SKM-1 treated with dmso at 0.1 percent for 144 hours (cell line): ENCODE results near the gene NEU2.
"Not testable (repeated sequence)": the region's sequence is repeated elsewhere in the genome, so short reads cannot be mapped to it uniquely, and the experiment has no call there.

Experiments used
- DNase-seq: peaks from one replicate; lab custom pipeline; 2025; ENCODE audit not compliant: unreplicated experiment; lab: John Stamatoyannopoulos, UW

NEU2 gene

GRCh38 chr2:233055362-233055761, 22.9 kb downstream of the NEU2 start:
- DNase-seq: no peak

- no peak for DNase-seq
Observed at GRCh38 chr2:233056961-233057605, 24.6 kb downstream of the NEU2 start.

GRCh38 chr2:233058717-233059546, 26.5 kb downstream of the NEU2 start:
- DNase-seq: no peak

- DNase-seq: no peak
Observed at GRCh38 chr2:233059547-233059796, 27.0 kb downstream of the NEU2 start.

GRCh38 chr2:233059797-233060500, 27.5 kb downstream of the NEU2 start, which contains the start of gene INPP5D:
TSS of gene INPP5D (plus strand) at chr2:233060342. CDS start at chr2:233060479, 137 bp downstream.
- DNase-seq: peak; percentile 94

- no peak for DNase-seq
Observed at GRCh38 chr2:233060501-233060979, 28.1 kb downstream of the NEU2 start.

- peak; percentile 22 for DNase-seq
Observed at GRCh38 chr2:233060980-233061590, 28.6 kb downstream of the NEU2 start.

GRCh38 chr2:233061591-233062450, 29.3 kb downstream of the NEU2 start:
- peak; percentile 25 for DNase-seq

- no peak for DNase-seq
Observed at GRCh38 chr2:233062451-233062850, 30.0 kb downstream of the NEU2 start.

- no peak for DNase-seq
Observed at GRCh38 chr2:233062946-233063268, 30.4 kb downstream of the NEU2 start.

- no peak for DNase-seq
Observed at GRCh38 chr2:233063269-233063975, 30.9 kb downstream of the NEU2 start.

GRCh38 chr2:233063976-233064411, 31.5 kb downstream of the NEU2 start:
- no peak for DNase-seq

- DNase-seq: no peak
Observed at GRCh38 chr2:233064530-233065199, 32.2 kb downstream of the NEU2 start.

- not testable (repeated sequence) for DNase-seq
Observed at GRCh38 chr2:233065200-233065589, 32.7 kb downstream of the NEU2 start.

GRCh38 chr2:233065954-233066470, 33.5 kb downstream of the NEU2 start:
- no peak for DNase-seq

- DNase-seq: no peak
Observed at GRCh38 chr2:233068762-233069418, 36.4 kb downstream of the NEU2 start.

- no peak for DNase-seq
Observed at GRCh38 chr2:233072838-233073237, 40.4 kb downstream of the NEU2 start.

- no peak for DNase-seq
Observed at GRCh38 chr2:233074106-233074505, 41.6 kb downstream of the NEU2 start.
